ENCODE data around the gene PDP2. TPM values are rescaled to one million over a fixed set of nuclear protein-coding genes. Genes with fewer than 3 reads are reported as not detected.

PDP2 gene
- total and polyA plus RNA-seq, 9 of the 15 experiments (the other 6 are each of a cell fraction or from before 2014, with no cell fraction given), result 2.5 to 24.3 (median 7.2) TPM

- TF ChIP-seq ZNF395 (CRISPR knock-in tag; IDR thresholded peaks at IDR 0.05) (no peak), ZNF592 (IDR thresholded peaks at IDR 0.05) (0 out of 2 replicates have a peak, but pooled peaks have one; percentile 36), SMARCA4 (IDR thresholded peaks at IDR 0.05) (0 out of 2 replicates have a peak, but pooled peaks have one; percentile 10), RFX1 (IDR thresholded peaks at IDR 0.05) (no peak), NONO (IDR thresholded peaks at IDR 0.05; ENCODE audit: low read depth in 2 of 2, low read length in 1 of 2) (no peak), MBD2 (IDR thresholded peaks at IDR 0.05; ENCODE audit: borderline replicate concordance, low read depth) (no peak), EGR1 (conservative IDR thresholded peaks at IDR 0.05) (no peak), ELK1 (CRISPR knock-in tag; IDR thresholded peaks at IDR 0.05) (no peak), ZNF311 (CRISPR knock-in tag; IDR thresholded peaks at IDR 0.05) (no peak), SNRNP70 (optimal IDR thresholded peaks at IDR 0.05; ENCODE audit: low read depth, low read length) (no peak), ZFP30 (CRISPR knock-in tag; IDR thresholded peaks at IDR 0.05; ENCODE audit: borderline replicate concordance) (no peak), SMARCB1 (IDR thresholded peaks at IDR 0.05; ENCODE audit: insufficient read length, low read depth) (no peak), ZNF699 (CRISPR knock-in tag; IDR thresholded peaks at IDR 0.05; ENCODE audit: insufficient replicate concordance) (no peak), SRSF3 (IDR thresholded peaks at IDR 0.05; ENCODE audit: insufficient read depth, low read length) (no peak), ETV1 (tag; conservative IDR thresholded peaks at IDR 0.05; ENCODE audit: low read depth) (peak; percentile 56), GTF2E2 (tag; IDR thresholded peaks at IDR 0.05) (no peak), ADNP (tag; IDR thresholded peaks at IDR 0.05) (no peak), SOX6 (IDR thresholded peaks at IDR 0.05) (0 out of 2 replicates have a peak, but pooled peaks have one; percentile 11), RHOXF2B (CRISPR knock-in tag; conservative IDR thresholded peaks at IDR 0.05) (no peak), E2F1 (CRISPR knock-in tag; IDR thresholded peaks at IDR 0.05) (no peak), NR4A1 (CRISPR knock-in tag; IDR thresholded peaks at IDR 0.05) (no peak), NR4A1 (tag; IDR thresholded peaks at IDR 0.05) (no peak)
Observed at GRCh38 chr16:66878067-66878466, 2.2 kb upstream of the PDP2 start (continued).

Measured in K562 (cell line).